RWPE1 (cell line): ENCODE results near the gene SLC29A3.

Experiments
- CTCF ChIA-PET: fragments of 350-600 bp; sonication (Branson Sonifier 250); formaldehyde crosslinking; extraction: SDS; loops from one replicate; lab custom pipeline; 2021; lab: Yijun Ruan, JAX
- POLR2A ChIA-PET: fragments of 400-600 bp; formaldehyde crosslinking; extraction: SDS; loops from one replicate; lab custom pipeline; 2020; ENCODE audit warnings: antibody characterized with exemption; ENCODE audit not compliant: low non-redundant PET; lab: Yijun Ruan, JAX
- DNase-seq: peaks from one replicate; pipeline ENCODE4 v3.0.0; 2012; ENCODE audit warnings: low spot score
- H3K27ac ChIP-seq: fragments of 450-650 bp; 2 replicates; pipeline ENCODE4 v1.5.1; 2017
- CTCF ChIP-seq: fragments of 450-650 bp; conservative IDR thresholded peaks from 2 replicates; pipeline ENCODE4 v1.5.1; 2017; ENCODE audit warnings: low read depth, mild to moderate bottlenecking

The SLC29A3 gene

GRCh38 chr10:71351087-71351486, 32.0 kb downstream of the SLC29A3 start:
- CTCF ChIA-PET = interaction anchor here (0.7 to 1.2 kb wide), 3 partner anchors 32 to 158 kb away, joined by 3 to 4 read pairs (median 3); partner anchors contain the start of gene SLC29A3

GRCh38 chr10:71351628-71352319, 32.7 kb downstream of the SLC29A3 start:
- ChIA-PET POLR2A (no interaction called here), CTCF (interaction anchor here (0.6 to 0.7 kb wide), 2 partner anchors 202 to 408 kb away, joined by 5 to 7 read pairs; no protein-coding TSS in a partner anchor)
- no peak for TF ChIP-seq CTCF
- no peak overlapping the region for H3K27ac ChIP-seq
- no peak for DNase-seq

More at GRCh38 chr10:71351087-71351486, 32.0 kb downstream of the SLC29A3 start:
- no peak overlapping the region for H3K27ac ChIP-seq
- DNase-seq = no peak
- POLR2A ChIA-PET = no interaction called here
- TF ChIP-seq CTCF = no peak

DNA sequence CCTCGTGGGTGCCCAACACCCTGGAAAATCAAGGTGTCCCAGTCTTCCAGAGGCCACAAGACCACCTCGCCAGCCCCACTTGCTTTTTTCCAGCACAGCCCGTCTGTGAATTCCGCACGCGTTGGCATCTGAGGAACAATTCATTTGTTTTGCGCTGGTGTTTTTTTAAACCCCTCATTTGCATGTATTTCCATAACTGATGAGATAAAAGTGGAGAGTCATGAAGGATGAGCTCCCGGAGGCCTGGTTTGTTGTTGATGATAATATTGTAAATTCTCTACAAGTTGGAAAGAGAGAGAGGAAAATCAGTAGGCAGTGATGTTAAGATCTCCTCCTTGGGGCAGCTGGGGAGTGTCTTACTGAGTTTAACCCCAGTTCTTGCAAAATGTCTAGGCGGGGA, 34.6 kb downstream of the SLC29A3 start:
- DNase-seq = no peak
- H3K27ac ChIP-seq = no peak overlapping the region
- CTCF ChIA-PET = interaction anchor here (1.1 kb wide), 1 partner anchor 14 kb away, joined by 3 read pairs; no protein-coding TSS in a partner anchor

DNA sequence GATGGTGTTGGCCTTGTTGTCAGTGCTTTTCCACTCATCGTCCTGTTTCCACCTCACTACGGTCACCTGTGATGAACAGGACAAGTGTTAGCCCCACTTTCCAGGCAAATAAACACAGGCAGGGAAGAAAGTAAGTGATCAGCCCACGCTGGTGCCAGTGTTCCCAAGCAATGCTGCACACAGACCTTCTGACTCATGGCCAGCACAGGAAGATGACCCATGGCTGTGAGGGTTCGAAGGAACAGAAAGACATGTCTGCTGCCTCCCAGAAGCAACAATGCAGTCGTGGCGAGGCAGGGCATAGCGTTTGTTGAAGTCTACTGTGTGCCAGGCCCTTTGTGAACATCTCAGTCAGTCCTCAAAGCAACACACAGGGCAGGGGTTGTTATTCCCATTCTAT, 35.7 kb downstream of the SLC29A3 start:
- no peak overlapping the region for H3K27ac ChIP-seq
- no peak for TF ChIP-seq CTCF
- no peak for DNase-seq
- POLR2A ChIA-PET = no interaction called here
- CTCF ChIA-PET = no interaction called here

More for the DNA sequence above, 34.6 kb downstream of the SLC29A3 start:
- POLR2A ChIA-PET = no interaction called here
- no peak for TF ChIP-seq CTCF

DNA sequence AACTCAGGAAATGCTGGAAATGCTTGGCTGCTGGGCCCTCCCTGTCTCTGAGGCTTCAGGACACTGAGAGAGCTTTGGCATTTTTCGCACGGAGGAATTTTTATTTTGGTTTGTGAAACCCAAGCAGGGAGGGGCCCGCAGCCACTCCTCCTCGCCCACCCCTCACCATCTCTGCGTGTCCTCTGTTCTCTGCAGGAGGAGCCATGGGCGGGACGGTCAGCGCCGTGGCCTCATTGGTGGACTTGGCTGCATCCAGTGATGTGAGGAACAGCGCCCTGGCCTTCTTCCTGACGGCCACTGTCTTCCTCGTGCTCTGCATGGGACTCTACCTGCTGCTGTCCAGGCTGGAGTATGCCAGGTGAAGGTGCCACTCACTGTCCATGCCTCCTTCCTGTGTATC, 36.8 kb downstream of the SLC29A3 start:
- no peak for TF ChIP-seq CTCF
- POLR2A ChIA-PET = no interaction called here
- CTCF ChIA-PET = no interaction called here
- H3K27ac ChIP-seq = no peak overlapping the region
- no peak for DNase-seq

GRCh38 chr10:71357792-71358265, 38.8 kb downstream of the SLC29A3 start:
- DNase-seq = no peak
- POLR2A ChIA-PET = interaction anchor here (1.3 kb wide), 1 partner anchor 19 kb away, joined by 4 read pairs; no protein-coding TSS in a partner anchor
- H3K27ac ChIP-seq = no peak overlapping the region
- TF ChIP-seq CTCF = no peak
- CTCF ChIA-PET = no interaction called here
